Thoracic aorta (tissue), 2 donors: Measurements from ENCODE around the gene CREG2. TPM values are rescaled to one million over a fixed set of nuclear protein-coding genes. Genes with fewer than 3 reads are reported as not detected.

ENCODE experiments used
- ATAC-seq: fragments of 150-250 bp; one replicate; pipeline ENCODE4 v1.8.0; 2017; ENCODE audit warnings: low read depth; ENCODE audit not compliant: insufficient number of reproducible peaks, low FRiP score
- DNase-seq: peaks from one replicate; pipeline ENCODE4 v3.0.0-alpha.2; 2020; ENCODE audit warnings: low spot score
- H3K27ac ChIP-seq, 2 donors: fragments of 200-600 bp; sonication (generic); 1 replicate in 1 of 2; 2 replicates in 1 of 2; pipeline ENCODE4 v1.5.1; 2016; ENCODE audit warnings: mild to moderate bottlenecking in 2 of 2, moderate library complexity in 2 of 2
- H3K27me3 ChIP-seq: fragments of 200-600 bp; sonication (generic); replicated peaks from 2 replicates; pipeline ENCODE4 v1.6.0; 2016; ENCODE audit warnings: mild to moderate bottlenecking; ENCODE audit not compliant: insufficient read depth
- H3K36me3 ChIP-seq: fragments of 200-600 bp; sonication (generic); one replicate; pipeline ENCODE4 v1.5.1; 2016
- H3K4me1 ChIP-seq, 2 donors: fragments of 200-600 bp; sonication (generic); 1 replicate in 1 of 2; 2 replicates in 1 of 2; pipeline versions ENCODE4 v1.5.1 to v1.6.0; 2016; ENCODE audit warnings: low read depth in 2 of 2, mild to moderate bottlenecking in 1 of 2; ENCODE audit not compliant: control insufficient read depth in 1 of 2
- H3K4me3 ChIP-seq: fragments of 200-600 bp; sonication (generic); 2 replicates; pipeline ENCODE4 v1.5.1; 2016; ENCODE audit warnings: mild to moderate bottlenecking
- H3K9me3 ChIP-seq: fragments of 200-600 bp; sonication (generic); 2 replicates; pipeline ENCODE4 v1.5.1; 2016
- total RNA-seq, 2 donors: library from RNA; depleted of rRNA; stranded (reverse); fragments of >200 nt; gene quantifications; one replicate each; pipeline versions ENCODE4 v1.1.0 to v1.2.3, GENCODE V29; 2016
- TF ChIP-seq, protein P1 (sequence below): fragments of 200-600 bp; sonication (generic); IDR thresholded peaks from one replicate; pipeline ENCODE4 v1.5.1; 2019; ENCODE audit warnings: antibody characterized with exemption

CREG2 gene
- total RNA-seq, 2 donors from 2014 or later = not detected

DNA sequence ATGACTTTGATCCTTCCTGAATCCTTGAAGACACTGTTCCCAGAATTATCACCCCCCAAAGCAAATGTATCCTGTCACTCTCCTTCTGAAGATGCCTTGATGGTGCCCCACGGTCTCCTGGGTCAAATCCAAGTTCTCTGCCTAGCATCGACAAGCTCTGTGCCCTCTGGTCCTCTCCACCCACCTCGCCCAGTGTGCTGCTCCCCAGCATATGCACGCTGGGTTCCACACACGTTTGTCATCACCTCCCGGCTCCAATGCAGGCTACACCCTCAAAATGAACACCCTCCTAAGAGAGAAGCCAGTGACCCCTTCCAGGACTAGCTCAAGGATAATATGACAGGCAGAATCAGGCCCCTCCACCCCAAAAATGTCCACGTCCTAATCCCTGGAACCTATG lies 39.5 kb upstream of the CREG2 start:
- ATAC-seq = no peak
- H3K27ac ChIP-seq = no peak overlapping the region
- no peaks in the 10 kb centered on the region for H3K27me3 ChIP-seq

GRCh38 chr2:101420623-101421022 lies 33.3 kb upstream of the CREG2 start:
- no peak overlapping the region for H3K4me3 ChIP-seq
- TF ChIP-seq, protein P1, sequence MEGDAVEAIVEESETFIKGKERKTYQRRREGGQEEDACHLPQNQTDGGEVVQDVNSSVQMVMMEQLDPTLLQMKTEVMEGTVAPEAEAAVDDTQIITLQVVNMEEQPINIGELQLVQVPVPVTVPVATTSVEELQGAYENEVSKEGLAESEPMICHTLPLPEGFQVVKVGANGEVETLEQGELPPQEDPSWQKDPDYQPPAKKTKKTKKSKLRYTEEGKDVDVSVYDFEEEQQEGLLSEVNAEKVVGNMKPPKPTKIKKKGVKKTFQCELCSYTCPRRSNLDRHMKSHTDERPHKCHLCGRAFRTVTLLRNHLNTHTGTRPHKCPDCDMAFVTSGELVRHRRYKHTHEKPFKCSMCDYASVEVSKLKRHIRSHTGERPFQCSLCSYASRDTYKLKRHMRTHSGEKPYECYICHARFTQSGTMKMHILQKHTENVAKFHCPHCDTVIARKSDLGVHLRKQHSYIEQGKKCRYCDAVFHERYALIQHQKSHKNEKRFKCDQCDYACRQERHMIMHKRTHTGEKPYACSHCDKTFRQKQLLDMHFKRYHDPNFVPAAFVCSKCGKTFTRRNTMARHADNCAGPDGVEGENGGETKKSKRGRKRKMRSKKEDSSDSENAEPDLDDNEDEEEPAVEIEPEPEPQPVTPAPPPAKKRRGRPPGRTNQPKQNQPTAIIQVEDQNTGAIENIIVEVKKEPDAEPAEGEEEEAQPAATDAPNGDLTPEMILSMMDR = no peak
- DNase-seq (no peak), ATAC-seq (no peak)
- H3K36me3 ChIP-seq = no peaks in the 10 kb centered on the region
- no peaks in the 10 kb centered on the region for H3K9me3 ChIP-seq
- H3K27ac ChIP-seq = no peak overlapping the region
- H3K4me1 ChIP-seq = no peaks in the 10 kb centered on the region
- H3K27me3 ChIP-seq = no peaks in the 10 kb centered on the region

More for the DNA sequence above, 39.5 kb upstream of the CREG2 start:
- H3K4me1 ChIP-seq = no peaks in the 10 kb centered on the region
- no peak overlapping the region for H3K4me3 ChIP-seq
- H3K9me3 ChIP-seq = no peaks in the 10 kb centered on the region
- no peaks in the 10 kb centered on the region for H3K36me3 ChIP-seq
- no peak for DNase-seq
- TF ChIP-seq, protein P1 = no peak

GRCh38 chr2:101419096-101419663 lies 31.9 kb upstream of the CREG2 start:
- H3K4me3 ChIP-seq = no peak overlapping the region
- no peak overlapping the region for H3K27ac ChIP-seq
- H3K4me1 ChIP-seq = no peaks in the 10 kb centered on the region
- no peak for ATAC-seq
- DNase-seq = no peak
- no peaks in the 10 kb centered on the region for H3K36me3 ChIP-seq
- TF ChIP-seq, protein P1 = peak; percentile 71
- no peaks in the 10 kb centered on the region for H3K9me3 ChIP-seq
- H3K27me3 ChIP-seq = no peaks in the 10 kb centered on the region

DNA sequence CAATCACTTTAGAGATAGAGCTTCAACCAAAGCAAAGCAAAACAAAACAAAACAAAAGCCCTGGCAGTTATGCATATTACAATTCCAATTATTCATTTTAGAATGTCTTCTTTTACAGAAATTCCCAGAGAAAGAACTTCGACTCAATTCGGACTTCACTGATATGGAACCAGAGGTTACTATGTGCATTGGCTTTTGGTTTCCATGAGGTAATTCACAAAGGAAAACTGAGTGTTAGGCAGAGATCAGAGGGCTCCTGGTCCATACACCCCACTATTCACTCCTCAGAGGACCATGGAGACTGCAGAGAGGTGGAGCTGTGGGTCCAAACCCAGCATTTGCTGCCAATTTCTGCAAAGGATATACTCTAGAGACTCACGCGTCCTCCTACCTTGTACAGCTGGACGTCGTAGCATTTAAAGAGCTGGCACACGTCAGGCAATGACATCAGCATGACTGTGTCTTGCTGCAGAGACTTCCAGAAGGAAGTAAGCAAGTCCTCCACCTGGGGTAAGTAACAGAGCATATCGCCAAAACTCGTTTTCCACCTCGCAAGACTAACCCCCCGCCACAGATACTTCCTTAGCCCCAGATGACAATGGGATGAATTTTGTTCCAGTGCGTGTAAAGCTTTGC lies 31.3 kb upstream of the CREG2 start:
- H3K27ac ChIP-seq = no peak overlapping the region
- H3K27me3 ChIP-seq = no peaks in the 10 kb centered on the region
- no peaks in the 10 kb centered on the region for H3K9me3 ChIP-seq
- no peak for ATAC-seq
- no peaks in the 10 kb centered on the region for H3K4me1 ChIP-seq
- DNase-seq = no peak
- TF ChIP-seq, protein P1 = no peak
- no peak overlapping the region for H3K4me3 ChIP-seq
- H3K36me3 ChIP-seq = no peaks in the 10 kb centered on the region

DNA sequence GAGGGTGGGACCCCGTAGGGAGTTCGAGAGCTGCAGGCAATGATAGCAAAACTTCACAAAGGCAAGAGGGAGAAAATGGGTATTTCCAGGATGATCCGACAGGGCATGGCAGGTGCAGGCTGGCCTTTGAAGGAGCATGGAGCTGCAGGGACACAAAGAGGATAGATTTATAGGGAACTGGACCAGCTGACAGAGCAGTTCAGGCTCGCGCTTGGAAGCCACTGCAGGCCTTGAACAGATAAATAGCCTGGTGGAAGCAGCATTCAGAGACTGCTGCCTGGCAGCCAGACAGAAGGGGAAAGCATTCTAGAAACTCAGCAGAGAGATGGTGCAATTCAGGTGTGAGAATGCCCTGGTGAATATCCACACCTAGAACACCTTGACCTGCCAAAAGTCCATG lies 29.3 kb upstream of the CREG2 start:
- Histone ChIP-seq H3K9me3 (no peaks in the 10 kb centered on the region), H3K36me3 (no peaks in the 10 kb centered on the region), H3K4me1 (no peaks in the 10 kb centered on the region), H3K27ac (no peak overlapping the region), H3K4me3 (no peak overlapping the region), H3K27me3 (no peaks in the 10 kb centered on the region)
- ATAC-seq = no peak
- TF ChIP-seq, protein P1 = no peak
- DNase-seq = no peak
